OCI-LY3 (cell line): Measurements from ENCODE around the gene ZNF248.

Experiments
- CTCF ChIP-seq: fragments of 200-600, 300-600 bp; sonication (generic); IDR thresholded peaks from 2 replicates; pipeline ENCODE4 v1.5.1; 2014; ENCODE audit warnings: antibody characterized with exemption, low read length, low read depth
- EZH2phosphoT487 ChIP-seq: fragments of 200-600 bp; shearing (Covaris generic); IDR thresholded peaks from 2 replicates; pipeline ENCODE4 v1.6.1; 2018; ENCODE audit warnings: antibody characterized with exemption, mixed run types, low read depth

DNA sequence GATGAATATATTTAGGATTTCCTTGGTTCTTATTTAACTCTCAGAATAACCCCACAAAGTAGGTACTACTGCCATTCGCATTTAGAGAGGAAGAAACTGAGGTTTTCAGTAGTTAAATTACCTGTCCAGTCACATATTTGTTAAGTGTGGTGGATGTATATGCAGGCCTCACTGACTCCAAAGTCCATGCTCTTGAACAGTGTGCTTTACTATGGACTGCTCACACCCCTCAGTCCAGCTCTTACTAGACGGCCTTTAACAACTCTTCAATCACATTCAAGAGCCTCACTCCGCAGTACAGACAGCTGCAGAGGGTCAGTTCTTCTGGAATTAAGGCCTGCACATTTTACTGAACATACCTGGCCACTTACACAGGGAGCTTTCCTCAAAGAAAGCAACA lies 36.2 kb downstream of the ZNF248 start:
- TF ChIP-seq CTCF (no peak), EZH2phosphoT487 (no peak)
